Bone marrow (tissue), 2 donors: Measurements from ENCODE around the gene PPP6R2.
A peak's percentile ranks its signal among the peaks of the same experiment; 100 is the strongest.

Experiments
- DNase-seq, 2 donors: peaks; one replicate each; lab custom pipeline; 2025; lab: John Stamatoyannopoulos, UW

The PPP6R2 gene

DNA sequence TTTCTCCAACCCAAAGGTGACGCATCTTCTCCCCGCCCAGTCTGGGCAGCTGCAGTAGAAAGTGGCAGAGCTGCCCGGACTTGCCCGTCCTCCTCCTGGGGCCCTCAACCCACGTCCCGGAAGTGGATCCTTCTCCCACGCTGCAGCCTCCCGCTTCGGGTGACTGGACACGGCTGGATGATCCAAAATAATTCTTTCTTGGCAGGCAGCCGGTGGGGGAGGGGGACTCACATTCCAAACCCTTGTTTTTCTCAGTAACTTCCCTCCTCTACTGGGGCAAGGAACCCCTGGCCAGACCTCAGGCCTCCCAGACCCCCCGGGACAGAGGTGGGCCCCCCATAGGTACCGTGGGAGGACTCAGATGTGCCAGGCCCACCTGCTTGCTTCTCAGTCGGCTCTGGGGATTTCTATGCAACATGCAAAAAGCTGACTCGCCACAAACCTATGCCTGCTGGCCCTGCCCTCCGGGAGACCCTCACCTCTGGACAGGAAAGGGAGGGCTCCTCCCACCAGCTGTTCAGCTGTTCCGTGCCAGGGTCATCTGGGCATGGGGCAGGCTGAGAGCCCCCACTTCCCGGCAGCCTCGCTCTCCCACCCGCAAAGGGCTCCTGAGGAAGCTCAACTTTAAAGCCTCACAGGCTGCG, 37.1 kb upstream of the PPP6R2 start:
- DNase-seq, result peak; percentile 45

DNA sequence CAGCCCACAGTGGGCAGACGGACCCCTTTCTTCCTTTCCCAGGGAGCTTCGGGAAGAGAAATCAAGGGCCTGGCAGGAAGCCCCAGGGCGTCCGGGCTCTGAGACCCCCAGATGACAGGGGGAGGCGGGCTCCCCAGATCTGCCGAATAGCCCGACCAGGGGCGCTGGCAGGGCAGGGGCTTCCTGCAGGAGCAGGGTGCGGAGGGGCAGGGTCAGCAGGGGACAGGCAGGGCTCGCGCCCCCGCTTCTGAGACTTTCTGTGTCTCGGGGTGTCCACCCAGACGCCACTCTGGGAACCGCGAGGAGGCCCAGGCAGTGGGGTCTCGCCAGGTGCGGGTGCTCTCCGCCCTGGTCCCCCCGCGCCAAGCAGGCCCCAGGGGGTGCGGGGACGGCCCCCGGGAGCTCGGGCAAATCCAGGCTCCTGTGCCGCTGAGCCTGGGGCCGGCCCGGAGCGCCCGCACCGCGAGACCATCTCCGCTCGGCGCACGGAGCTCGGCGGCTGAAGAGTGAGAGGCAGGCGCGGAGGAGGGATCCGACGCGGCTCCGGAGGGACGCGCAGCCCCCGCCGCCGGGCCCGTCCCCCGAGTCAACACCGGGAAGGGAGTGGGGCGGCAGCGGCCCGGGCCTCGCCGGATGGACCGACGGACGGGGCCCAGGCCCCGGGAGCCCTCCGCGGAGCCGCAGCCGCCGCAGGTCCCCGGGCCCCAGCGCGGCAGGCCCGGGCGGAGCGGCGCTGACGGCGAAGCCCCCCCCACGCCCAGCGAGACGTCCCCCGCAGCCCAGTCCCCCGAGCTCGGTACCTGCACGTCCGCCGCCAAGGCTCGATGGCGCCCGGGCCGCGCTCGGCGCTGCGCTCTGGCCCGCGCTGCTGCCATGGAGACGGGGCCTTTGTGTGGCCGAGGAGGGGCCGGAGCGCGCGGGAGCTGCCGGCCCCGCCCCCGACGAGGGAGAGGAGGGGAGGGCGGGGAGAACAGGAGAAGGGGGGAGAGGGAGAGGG, 36.1 kb upstream of the PPP6R2 start, which contains the start of gene PLXNB2:
PLXNB2 (minus strand) TSS at position 894 of the 997 bp plus-strand sequence. CDS start 17,062 bp downstream, outside the sequence.
- peak in 1 of 2 donors; percentile 30 for DNase-seq

DNA sequence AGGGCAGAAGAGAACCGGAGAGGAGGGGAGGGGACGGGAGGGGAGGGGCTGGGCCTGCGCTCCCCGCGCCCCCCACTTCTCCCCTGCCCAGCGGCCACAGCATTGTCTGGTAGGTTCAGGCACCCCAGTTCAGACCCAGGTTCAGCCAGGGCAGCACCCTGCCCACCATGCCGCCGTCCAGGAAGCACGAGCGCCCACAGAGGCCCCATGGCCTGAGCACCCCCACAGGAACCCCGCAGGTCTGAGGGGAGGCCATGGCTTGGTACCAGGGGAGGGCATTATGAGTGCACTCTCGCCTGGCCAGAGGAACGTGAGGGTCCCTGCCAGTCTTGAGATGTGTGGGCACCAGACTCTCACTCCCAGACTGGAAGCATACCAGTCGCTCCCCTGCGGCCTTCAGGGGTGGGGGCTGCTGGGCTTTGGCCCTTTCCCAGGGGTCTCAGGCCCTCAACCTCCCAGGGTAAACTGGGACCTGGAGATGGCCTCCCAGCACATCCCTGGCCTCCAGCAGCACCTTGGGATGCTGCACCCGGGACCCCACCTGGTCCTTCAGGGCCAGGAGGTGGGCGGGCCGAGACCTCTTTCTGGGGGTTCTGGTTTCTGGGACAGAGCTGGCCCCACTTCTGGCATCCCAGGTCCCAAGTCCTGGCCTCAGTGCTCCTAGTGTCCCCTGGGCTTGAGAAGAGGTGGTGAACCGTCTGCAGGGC, 35.1 kb upstream of the PPP6R2 start:
- peak in 1 of 2 donors; percentile 33 for DNase-seq

DNA sequence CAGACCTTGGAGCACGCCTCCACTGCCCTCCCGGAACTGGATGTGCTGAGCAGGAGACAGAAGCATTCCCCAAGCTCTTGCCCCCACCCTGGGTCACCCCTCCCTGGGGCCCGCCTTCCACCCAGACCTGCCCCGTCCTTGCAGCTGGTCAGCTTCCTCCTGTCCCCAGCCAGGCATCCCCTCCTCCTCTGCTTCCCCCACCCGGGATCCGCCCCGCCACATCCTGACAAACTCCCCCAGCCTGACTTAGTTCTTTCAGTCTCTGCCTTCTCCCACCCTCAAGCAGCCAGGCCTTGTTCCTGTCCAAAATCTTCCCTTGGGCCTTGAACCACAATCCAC, 34.6 kb upstream of the PPP6R2 start:
- peak; percentile 33 to 37 for DNase-seq

DNA sequence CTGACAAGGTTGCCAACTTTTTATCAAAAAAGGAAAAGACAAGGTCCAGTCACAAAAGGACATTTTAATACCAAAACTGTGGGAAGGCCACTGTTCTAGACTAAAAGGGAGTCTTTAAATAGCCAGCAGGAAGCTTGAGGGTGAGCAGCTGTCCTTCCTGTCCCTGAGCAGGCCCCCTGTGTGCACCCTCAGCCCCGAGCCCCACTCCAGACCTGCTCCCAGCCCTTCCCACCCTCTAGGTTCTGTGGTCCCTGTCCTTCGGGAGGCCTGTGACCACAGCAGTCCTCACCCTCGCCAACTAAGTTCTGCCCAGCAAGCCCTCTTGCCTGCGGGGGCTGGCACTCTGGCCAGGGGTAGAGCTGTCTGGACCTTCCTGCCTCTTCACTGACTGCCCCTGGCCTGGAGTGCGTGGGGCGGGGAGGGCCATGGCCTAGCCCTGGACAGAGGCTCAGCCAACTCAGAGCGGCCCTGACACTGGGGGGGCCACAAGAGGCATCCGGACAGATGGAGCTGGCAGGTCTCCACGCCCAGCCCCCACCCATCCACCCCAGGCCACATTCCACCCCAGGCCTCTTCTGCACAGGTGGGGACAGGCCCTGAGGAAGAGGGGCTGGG, 34.0 kb upstream of the PPP6R2 start:
- no peak for DNase-seq

DNA sequence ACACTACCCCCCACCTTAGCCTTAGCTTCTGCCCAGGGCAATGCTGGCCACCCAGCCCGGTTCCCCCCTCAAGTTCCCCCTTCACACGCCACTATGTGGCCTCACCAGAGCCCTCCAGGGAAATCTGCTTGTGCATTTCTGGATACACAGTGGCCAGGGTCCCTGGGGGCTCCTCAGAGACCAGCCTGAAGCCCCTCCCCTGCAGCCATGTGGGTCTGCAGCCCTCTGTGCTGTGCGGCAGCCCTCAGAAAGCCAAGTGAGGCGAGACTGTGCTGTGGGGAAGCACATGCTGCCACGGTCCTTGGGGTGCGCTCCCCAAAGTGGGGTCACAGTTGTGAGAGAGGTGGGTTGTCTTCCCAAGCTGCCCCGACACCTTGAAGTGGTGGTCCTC, 33.5 kb upstream of the PPP6R2 start:
- no peak for DNase-seq

DNA sequence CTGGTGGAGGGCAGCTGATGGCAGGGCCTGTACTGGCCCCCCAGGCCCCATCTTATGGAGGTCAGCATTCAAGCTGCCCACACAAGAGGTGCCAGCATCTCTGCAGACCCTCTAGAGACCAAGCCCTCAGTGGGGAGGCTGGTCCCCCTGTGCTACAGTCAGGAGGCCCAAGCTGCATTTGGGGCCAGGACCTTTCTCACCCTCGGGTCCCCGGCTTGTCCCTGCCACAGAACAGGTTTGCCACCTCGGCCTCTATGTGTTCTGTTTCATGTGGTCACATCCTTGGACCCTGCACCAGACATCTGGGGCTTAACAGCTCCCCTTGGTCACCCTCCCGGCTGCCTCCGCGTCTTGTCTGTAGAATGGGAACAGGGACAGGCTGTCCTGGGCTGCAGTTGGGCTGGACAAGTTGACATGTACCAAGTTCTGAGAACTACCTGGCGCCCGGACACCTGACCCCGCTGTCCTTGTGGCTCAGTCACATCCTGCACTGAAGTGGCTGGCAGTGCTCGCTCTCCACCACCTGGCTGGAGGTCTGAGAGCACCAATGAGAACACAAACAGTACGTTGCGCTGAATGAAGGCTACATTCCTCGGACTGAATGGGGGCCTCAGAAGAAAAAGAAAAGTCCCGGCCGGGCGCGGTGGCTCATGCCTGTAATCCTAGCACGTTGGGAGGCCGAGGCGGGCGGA, 33.0 kb upstream of the PPP6R2 start:
- DNase-seq, result no peak

DNA sequence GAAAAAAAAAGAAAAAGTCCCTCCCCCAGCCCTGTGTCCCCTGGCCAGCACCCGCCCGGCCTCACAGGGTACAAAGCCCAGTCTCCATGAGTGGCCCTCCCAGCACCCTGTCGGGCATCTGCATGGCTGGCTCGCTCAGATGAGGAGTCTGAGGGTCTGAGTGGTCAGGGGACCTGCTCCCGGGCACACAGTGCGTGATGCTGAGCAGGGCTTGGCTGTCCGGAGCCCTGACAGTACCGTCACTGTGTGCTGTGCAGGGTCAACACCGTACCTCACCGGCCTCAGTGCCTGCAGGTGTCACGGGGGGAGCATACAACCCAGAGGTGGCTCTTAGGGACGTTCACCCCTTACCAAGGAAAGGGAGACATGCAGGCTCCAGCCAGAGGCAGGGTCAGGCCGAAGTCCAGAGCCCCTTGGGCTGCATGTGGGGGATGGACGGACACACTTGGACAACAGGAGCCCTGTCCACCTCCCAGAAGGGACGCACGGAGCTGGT, 32.1 kb upstream of the PPP6R2 start:
- DNase-seq, result no peak

DNA sequence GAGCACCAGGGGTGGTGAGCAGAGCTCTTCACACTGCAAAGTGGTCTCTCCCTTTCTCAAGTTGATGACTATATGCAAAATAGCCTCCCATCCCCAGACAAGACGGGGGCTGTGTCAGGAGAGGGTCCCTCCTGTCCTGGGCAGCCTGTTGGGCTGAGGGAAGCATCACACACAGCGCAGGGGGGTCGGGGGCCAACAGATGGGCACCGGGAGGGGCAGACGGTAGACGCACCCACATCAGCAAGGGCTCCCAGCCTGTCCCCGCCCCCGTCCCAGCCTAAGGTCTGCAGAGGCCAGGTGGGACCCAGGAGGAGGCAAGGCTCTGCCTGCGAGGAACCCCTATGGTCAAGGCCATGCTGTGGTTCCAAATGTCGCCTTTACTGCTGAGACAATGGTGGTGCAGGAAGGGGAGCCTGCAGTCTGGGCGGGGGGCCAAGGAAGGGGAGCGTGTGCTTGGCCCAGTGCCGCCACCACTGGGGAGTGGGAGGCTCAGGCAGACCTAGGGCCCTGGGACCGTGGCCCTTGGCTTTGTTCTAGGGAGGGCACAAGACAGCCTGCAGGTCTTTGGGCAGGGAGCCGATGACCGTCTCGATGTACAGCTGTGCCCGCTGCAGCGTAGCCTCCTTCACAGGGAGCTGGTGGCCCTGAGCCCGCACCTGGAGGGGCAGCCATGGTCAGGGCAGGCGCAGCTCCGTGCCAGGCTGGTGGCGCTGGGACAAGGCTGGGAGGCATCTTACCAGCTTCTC, 31.3 kb upstream of the PPP6R2 start:
- no peak for DNase-seq

DNA sequence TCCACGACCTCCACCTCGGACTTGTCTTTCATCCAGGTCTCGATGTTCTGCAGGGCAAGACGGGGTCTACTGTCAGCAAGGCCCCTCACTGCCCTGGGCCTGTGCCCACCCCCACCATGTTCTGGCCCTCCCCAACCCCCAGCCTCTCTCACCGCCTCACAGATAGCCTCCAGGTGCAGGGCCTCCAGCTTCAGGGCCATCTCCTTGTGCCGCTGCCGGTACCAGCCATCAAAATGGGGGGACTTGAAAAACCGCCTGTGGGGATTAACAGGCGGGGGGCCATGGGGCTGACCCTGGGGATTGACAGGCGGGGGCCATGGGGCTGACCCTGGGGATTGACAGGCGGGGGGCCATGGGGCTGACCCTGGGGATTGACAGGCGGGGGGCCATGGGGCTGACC, 30.8 kb upstream of the PPP6R2 start:
- DNase-seq, result no peak

DNA sequence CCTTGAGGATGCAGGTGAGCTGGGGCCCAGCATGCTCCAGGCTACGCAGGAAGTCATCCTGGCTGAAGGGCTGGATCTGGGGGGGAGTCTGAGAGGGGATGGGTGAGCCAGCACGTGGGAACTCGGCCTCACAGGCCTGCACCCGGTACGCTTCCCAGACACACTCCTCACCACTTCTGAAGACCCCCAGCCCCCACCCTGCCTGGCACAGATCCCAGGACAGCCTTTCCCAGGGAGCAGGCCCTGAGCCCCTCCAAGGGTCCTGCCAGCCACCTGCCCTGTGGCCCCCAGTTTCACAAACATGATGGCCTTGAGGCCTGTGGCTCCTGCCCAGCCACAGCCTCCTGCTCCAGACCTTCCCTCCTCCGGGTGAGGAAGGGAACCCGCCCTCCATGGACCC, 30.1 kb upstream of the PPP6R2 start:
- no peak for DNase-seq

DNA sequence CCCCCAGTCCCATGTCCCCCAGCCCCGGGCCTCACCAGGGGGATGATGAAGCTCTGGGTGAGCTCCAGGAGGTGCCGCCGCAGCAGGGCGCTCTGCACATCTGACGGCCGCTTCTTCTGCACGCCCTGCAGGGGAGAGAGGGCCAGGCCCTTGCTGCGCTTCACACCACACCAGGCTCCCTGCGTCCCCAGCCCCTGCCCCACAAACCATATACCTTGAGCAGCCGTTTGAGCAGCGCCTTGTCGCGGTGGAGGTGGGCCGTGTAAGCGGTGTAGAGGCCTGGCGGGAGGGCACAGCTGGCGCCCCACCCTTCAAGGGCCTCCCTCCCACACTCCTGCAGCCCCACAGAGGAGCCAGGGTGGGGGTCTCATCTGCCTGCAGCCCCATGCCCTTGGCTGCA, 29.5 kb upstream of the PPP6R2 start:
- no peak for DNase-seq

DNA sequence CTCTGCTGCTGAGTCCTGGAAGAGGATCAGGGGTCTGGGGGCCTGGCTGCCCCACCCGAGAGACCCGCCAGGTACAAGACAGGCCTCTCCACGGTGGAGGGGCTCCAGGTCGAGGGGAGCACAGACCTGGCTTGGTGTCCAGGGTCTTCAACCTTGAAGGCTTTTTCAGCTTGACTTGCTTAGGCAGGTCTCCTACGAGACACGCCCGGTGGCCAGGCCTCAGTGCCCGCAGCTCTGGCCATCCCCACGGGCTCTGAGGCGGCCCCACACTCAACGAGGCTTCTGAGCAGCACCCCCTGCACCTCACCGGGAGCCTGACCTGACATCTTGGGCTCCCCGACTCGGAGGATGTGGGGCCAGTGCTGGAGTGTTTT, 29.1 kb upstream of the PPP6R2 start:
- DNase-seq, result no peak

DNA sequence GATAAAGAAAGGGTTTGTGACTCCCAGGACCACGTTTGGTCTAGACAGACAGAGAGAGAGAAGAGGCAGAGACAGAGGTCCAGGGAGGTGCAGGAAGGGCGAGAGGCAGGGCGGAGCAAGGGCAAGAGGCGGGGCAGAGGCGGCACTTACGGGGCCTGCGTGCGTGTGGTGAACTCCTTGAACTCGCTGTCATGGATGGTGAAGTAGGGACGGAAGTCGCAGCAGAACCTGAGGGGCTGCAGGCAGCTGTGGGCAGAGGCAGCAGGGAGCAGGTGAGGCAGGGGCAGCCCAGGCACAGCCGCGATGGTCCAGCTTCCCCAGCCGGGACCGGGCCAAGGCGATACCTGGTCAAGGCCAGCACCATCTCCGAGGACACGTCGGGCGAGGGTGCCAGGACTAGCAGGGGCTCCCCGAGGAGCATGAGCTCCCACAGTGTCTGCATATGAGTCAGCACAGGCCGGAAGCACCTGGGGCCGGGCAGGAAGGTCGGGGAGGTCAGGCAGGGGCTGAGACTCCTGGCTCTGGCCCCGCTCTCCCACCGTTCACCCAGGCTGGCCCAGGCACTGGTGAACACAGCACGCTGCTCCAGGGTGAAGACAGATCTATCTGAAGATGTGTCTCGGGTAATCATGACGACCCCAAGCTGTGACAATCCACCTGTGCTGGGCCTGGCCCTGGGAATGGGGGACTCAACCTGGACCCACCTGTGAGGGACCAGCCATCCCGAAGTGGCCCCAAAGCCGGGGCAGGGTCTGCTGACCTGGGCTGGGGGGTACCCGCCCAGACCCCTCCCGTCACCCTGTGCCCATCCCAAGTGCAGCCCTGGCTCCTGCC, 28.5 kb upstream of the PPP6R2 start:
- peak; percentile 47 to 90 for DNase-seq

DNA sequence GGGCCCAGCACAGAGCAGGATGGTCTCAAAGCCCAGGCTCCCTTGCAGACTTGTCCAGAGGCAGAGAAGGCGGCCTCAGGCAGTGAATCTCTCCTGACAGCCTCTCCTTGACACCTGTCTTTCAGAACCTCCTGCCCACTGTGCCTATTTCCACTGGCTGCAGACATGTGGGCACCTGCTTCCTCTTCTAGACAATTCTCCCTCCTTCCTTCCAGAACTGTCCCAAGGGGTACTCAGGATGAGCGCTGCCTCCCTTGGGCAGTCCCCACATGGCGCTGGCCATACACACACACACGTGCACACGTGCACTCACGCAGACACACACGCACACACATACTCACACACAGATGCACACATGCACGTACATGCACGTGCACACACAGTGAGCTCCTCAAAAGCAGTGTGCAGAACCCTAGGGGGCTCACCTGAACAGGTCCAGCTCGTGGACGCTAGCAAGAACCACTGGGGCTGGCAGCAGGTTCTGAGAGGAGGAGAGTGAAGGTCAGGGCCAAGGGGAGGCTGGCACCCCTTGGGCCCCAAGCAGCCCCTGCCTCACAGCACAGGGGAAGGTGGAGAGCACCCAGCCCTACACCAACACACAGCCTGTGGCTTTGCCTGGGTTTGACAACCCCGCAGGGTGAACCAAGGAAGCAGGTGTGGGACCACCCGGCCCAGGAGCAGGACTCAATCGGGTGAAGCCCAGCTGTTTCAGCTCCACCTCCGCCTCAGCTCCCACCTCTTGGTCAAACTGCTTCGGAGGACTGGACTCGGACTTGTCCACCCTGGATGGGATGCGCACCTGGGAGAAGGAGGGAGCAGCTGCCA, 27.6 kb upstream of the PPP6R2 start:
- DNase-seq, result no peak

DNA sequence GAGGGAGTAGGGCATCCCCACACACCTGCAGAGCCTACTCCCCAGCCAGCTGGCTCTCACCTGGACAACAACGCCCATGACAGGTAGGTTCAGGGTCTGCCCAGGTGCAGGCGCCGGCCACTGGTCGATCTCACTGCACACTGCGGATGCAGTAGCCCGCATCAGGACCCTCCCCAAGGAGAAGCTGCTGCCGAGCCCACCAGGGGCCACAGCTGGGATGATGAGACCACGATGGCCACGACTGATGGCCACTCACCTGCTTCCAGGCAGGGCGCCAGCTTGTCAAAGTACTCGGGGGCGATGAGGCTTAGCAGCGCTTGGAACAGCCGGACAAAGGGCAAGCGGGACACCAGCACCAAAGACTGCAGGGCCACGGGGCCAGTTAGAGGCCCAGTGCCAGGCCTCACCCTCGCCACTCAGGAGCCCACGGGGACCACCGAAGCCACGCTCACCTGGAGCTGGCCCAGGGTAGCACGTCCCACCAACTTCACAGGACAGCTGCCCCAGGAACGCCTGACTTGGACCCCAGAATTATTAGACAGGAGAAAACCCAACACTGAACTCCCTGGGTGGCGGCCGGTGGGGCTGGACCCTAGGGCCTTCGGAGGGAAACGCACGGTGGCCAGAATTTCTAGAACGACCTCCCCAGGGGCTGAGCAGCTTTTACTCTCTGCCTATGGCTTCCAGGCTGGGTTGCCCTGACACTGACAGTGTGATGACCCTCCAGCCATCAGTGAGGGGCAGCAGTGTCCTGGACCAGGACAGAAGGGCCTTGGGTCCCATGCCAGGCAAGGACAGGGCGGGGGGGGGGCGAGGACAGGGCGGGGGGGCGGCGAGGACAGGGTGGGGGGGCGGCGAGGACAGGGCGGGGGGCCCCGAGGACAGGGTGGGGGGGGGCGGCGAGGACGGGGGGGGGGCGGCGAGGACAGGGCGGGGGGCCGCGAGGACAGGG, 26.7 kb upstream of the PPP6R2 start:
- DNase-seq, result no peak

DNA sequence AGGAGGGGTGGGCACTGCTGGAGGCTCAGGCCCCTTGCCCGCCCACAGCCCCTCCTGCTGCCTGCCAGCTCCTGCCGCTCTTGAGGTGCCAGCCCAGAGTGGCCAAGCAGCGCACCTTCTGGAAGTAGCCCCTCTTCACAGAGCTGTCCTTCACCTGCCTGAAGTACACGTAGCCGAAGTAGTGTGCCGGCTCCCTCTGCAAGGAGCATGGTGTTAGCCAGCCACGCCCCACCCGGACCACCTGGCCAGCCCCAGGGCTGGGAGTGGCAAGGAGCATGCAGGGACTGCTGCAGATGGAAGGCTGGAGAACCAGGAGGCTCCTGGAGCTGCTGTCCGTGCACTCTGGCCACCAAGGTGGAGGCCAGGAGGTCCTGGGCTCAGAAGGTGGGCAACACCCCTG, 25.9 kb upstream of the PPP6R2 start:
- no peak for DNase-seq

DNA sequence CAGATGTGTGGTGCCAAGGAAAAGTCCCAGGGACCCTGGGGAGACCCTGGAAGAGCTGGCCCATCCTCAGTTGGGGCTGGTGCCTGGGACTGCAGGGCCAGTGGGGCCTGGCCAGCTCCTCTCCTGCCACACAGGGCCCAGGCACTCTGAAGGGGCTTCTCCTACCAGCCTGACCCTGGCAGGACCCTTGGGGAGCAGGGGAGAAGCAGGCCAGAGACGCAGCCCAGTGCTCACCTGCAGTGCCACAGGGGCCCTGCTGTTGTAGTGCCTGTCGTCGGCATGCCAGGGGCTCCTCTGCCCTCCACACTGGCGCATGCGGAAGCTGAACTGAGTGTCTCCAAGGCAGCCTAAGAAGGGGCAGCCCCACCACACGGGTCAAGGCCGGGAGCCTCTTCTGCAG, 25.5 kb upstream of the PPP6R2 start:
- no peak for DNase-seq
